ENCODE results near the gene RNF227.

RNF227 gene

DNA sequence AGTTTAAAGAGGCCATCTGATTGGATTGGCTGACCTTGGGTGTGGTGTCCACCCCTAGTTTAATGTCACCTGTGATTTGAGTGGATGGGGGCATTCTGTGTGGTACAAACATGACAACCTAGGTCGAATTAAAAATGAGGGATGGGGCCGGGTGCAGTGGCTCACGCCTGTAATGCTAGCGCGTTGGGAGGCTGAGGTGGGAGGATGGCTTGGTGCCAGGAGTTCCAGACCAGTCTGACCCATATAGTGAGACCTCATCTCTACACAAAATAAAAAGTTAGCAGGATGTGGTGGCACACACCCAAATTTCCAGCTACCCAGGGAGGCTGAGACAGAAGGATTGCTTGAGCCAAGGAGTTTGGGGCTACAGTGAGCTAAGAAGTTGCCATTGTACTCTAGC lies 30.4 kb upstream of the RNF227 start:
- no peaks in the 10 kb centered on the region for H3K9me3 ChIP-seq (ENCODE audit: control insufficient read depth, insufficient read depth, low read length)
- no peaks in the 10 kb centered on the region for H3K27me3 ChIP-seq (ENCODE audit: control insufficient read depth, low read length)
- H4K20me1 ChIP-seq (ENCODE audit: control insufficient read depth, insufficient read depth, low read depth, low read length), result no peaks in the 10 kb centered on the region
- peaks cover 69% of the 10 kb centered on the region for H3K36me3 ChIP-seq (ENCODE audit: control insufficient read depth, low read length)
- no peaks in the 10 kb centered on the region for H3F3A ChIP-seq (ENCODE audit: control insufficient read depth, insufficient read depth)
- no peak overlapping the region for H3K4me3 ChIP-seq (ENCODE audit: low read length)
- H3K79me2 ChIP-seq (ENCODE audit: control insufficient read depth, low read length), result no peaks in the 10 kb centered on the region
- no peaks in the 10 kb centered on the region for H3K9me2 ChIP-seq (replicated peaks; ENCODE audit: control insufficient read depth, low read length)
- H3K4me2 ChIP-seq (ENCODE audit: low read length), result no peak overlapping the region
- TF ChIP-seq, protein P1, sequence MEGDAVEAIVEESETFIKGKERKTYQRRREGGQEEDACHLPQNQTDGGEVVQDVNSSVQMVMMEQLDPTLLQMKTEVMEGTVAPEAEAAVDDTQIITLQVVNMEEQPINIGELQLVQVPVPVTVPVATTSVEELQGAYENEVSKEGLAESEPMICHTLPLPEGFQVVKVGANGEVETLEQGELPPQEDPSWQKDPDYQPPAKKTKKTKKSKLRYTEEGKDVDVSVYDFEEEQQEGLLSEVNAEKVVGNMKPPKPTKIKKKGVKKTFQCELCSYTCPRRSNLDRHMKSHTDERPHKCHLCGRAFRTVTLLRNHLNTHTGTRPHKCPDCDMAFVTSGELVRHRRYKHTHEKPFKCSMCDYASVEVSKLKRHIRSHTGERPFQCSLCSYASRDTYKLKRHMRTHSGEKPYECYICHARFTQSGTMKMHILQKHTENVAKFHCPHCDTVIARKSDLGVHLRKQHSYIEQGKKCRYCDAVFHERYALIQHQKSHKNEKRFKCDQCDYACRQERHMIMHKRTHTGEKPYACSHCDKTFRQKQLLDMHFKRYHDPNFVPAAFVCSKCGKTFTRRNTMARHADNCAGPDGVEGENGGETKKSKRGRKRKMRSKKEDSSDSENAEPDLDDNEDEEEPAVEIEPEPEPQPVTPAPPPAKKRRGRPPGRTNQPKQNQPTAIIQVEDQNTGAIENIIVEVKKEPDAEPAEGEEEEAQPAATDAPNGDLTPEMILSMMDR (IDR thresholded peaks at IDR 0.05; ENCODE audit: low read depth, low read length, poor library complexity, severe bottlenecking), result no peak
- TF ChIP-seq EZH2phosphoT487 (IDR thresholded peaks at IDR 0.05; ENCODE audit: borderline replicate concordance, low read length), result no peak
- no peak overlapping the region for H3K27ac ChIP-seq (ENCODE audit: low read depth, low read length)
- peaks cover 19% of the 10 kb centered on the region for H3K4me1 ChIP-seq (ENCODE audit: control insufficient read depth, low read length)

DNA sequence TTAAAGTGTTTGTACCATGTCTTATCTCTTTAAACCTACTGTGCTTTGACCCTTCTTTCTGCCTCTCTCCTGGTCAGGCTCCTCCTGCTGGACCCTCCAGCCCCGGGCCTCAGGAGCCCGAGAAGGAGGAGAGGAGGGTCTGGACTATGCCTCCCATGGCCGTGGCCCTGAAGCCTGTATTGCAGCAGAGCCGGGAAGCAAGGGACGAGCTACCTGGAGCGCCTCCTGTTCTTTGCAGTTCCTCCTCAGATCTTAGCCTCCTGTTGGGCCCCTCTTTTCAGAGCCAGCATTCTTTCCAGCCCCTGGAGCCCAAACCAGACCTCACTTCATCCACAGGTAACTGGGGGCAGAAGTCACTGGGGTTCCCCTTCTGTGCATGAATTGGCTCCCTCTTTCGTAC lies 29.6 kb upstream of the RNF227 start:
- TF ChIP-seq, protein P1 (IDR thresholded peaks at IDR 0.05; ENCODE audit: low read depth, low read length, poor library complexity, severe bottlenecking), result no peak
- Histone ChIP-seq H3K4me1 (ENCODE audit: control insufficient read depth, low read length) (peaks cover 19% of the 10 kb centered on the region), H3K27me3 (ENCODE audit: control insufficient read depth, low read length) (no peaks in the 10 kb centered on the region), H3K9me2 (replicated peaks; ENCODE audit: control insufficient read depth, low read length) (no peaks in the 10 kb centered on the region), H3K79me2 (ENCODE audit: control insufficient read depth, low read length) (no peaks in the 10 kb centered on the region), H4K20me1 (ENCODE audit: control insufficient read depth, insufficient read depth, low read depth, low read length) (no peaks in the 10 kb centered on the region), H3F3A (ENCODE audit: control insufficient read depth, insufficient read depth) (no peaks in the 10 kb centered on the region), H3K36me3 (ENCODE audit: control insufficient read depth, low read length) (peaks cover 76% of the 10 kb centered on the region), H3K4me2 (ENCODE audit: low read length) (no peak overlapping the region), H3K9me3 (ENCODE audit: control insufficient read depth, insufficient read depth, low read length) (no peaks in the 10 kb centered on the region), H3K4me3 (ENCODE audit: low read length) (no peak overlapping the region), H3K27ac (ENCODE audit: low read depth, low read length) (no peak overlapping the region)

DNA sequence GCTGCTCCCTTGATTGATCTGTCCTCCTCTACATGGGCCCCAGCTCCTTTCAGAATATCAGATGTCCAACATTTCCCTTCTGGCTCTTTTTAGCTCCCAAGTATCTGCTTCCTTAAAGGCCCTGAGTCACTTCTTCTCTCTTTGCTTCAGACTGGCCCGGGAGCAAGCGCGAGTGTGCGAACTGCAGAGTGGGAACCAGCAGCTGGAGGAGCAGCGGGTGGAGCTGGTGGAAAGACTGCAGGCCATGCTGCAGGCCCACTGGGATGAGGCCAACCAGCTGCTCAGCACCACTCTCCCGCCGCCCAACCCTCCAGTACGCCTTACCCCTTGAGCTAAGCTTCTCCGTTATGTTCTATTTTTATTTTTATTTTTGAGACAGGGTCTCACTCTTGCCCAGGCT lies 28.2 kb upstream of the RNF227 start:
- Histone ChIP-seq H3K4me3 (ENCODE audit: low read length) (no peak overlapping the region), H3K4me1 (ENCODE audit: control insufficient read depth, low read length) (peaks cover 19% of the 10 kb centered on the region), H3K79me2 (ENCODE audit: control insufficient read depth, low read length) (no peaks in the 10 kb centered on the region), H3K4me2 (ENCODE audit: low read length) (no peak overlapping the region), H3K9me3 (ENCODE audit: control insufficient read depth, insufficient read depth, low read length) (no peaks in the 10 kb centered on the region), H3K27ac (ENCODE audit: low read depth, low read length) (peak overlapping the region; percentile 30; the same call in 1 of the 2 replicates), H3K27me3 (ENCODE audit: control insufficient read depth, low read length) (no peaks in the 10 kb centered on the region), H3K36me3 (ENCODE audit: control insufficient read depth, low read length) (peaks cover 80% of the 10 kb centered on the region), H3F3A (ENCODE audit: control insufficient read depth, insufficient read depth) (no peaks in the 10 kb centered on the region), H3K9me2 (replicated peaks; ENCODE audit: control insufficient read depth, low read length) (no peaks in the 10 kb centered on the region), H4K20me1 (ENCODE audit: control insufficient read depth, insufficient read depth, low read depth, low read length) (no peaks in the 10 kb centered on the region)
- TF ChIP-seq, protein P1 (IDR thresholded peaks at IDR 0.05; ENCODE audit: low read depth, low read length, poor library complexity, severe bottlenecking), result no peak
- TF ChIP-seq EZH2phosphoT487 (IDR thresholded peaks at IDR 0.05; ENCODE audit: borderline replicate concordance, low read length), result no peak

DNA sequence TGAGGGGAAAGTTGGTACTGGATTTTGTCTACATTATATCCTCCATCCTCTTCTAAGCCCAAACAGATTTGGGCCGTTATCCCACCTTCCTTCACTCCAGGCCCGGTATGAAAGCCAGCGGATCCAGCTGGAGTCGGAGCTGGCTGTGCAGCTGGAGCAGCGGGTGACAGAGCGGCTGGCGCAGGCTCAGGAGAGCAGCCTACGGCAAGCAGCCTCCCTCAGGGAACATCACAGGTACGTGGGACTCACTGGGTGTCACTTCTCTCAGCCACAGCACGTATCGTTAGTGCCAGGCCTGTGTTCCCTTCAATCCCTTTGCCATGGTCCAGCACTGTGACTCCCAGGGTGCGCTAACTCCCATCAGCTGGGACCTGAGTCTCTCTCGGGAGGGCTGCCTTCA lies 27.2 kb upstream of the RNF227 start:
- Histone ChIP-seq H3K9me3 (ENCODE audit: control insufficient read depth, insufficient read depth, low read length) (no peaks in the 10 kb centered on the region), H3K27ac (ENCODE audit: low read depth, low read length) (no peak overlapping the region), H3K4me2 (ENCODE audit: low read length) (no peak overlapping the region), H4K20me1 (ENCODE audit: control insufficient read depth, insufficient read depth, low read depth, low read length) (no peaks in the 10 kb centered on the region), H3F3A (ENCODE audit: control insufficient read depth, insufficient read depth) (no peaks in the 10 kb centered on the region), H3K27me3 (ENCODE audit: control insufficient read depth, low read length) (no peaks in the 10 kb centered on the region), H3K4me3 (ENCODE audit: low read length) (no peak overlapping the region), H3K9me2 (replicated peaks; ENCODE audit: control insufficient read depth, low read length) (no peaks in the 10 kb centered on the region), H3K36me3 (ENCODE audit: control insufficient read depth, low read length) (peaks cover 74% of the 10 kb centered on the region), H3K4me1 (ENCODE audit: control insufficient read depth, low read length) (peaks cover 19% of the 10 kb centered on the region), H3K79me2 (ENCODE audit: control insufficient read depth, low read length) (no peaks in the 10 kb centered on the region)
- TF ChIP-seq, protein P1 (IDR thresholded peaks at IDR 0.05; ENCODE audit: low read depth, low read length, poor library complexity, severe bottlenecking), result no peak
- TF ChIP-seq EZH2phosphoT487 (IDR thresholded peaks at IDR 0.05; ENCODE audit: borderline replicate concordance, low read length), result no peak
